ENCODE measurements around the gene TTC39B.

DNA sequence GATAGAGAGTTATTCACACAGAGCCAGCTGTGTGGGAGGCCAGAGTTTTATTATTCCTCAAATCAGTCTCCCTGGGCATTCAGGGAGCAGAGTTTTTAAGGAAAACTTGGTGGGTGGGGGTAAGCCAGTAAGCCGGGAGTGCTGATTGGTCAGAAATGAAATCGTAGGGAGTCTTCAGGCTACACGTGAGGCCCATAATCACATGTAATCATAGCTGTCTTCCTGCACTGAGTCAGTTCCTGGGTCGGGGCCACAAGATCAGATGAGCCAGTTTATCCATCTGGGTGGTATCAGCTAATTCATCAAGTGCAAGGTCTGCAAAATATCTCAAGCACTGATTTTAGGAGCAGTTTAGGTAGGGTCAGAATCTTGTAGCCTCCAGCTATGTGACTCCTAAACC is 10.8 kb upstream of the TTC39B start:
- TF ChIP-seq, protein P1, sequence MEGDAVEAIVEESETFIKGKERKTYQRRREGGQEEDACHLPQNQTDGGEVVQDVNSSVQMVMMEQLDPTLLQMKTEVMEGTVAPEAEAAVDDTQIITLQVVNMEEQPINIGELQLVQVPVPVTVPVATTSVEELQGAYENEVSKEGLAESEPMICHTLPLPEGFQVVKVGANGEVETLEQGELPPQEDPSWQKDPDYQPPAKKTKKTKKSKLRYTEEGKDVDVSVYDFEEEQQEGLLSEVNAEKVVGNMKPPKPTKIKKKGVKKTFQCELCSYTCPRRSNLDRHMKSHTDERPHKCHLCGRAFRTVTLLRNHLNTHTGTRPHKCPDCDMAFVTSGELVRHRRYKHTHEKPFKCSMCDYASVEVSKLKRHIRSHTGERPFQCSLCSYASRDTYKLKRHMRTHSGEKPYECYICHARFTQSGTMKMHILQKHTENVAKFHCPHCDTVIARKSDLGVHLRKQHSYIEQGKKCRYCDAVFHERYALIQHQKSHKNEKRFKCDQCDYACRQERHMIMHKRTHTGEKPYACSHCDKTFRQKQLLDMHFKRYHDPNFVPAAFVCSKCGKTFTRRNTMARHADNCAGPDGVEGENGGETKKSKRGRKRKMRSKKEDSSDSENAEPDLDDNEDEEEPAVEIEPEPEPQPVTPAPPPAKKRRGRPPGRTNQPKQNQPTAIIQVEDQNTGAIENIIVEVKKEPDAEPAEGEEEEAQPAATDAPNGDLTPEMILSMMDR (IDR thresholded peaks at IDR 0.05; ENCODE audit: insufficient read depth, low read depth, low read length) = no peak
- no peak for TF ChIP-seq EZH2 (IDR thresholded peaks at IDR 0.05; ENCODE audit: insufficient read depth, low read length)
